ENCODE results near the gene ATXN7. TPM values are rescaled to one million over a fixed set of nuclear protein-coding genes. Genes with fewer than 3 reads are reported as not detected.

Gene ATXN7
- total RNA-seq, 4 donors from 2014 or later: 21.4 to 88.6 (median 36.1) TPM

DNA sequence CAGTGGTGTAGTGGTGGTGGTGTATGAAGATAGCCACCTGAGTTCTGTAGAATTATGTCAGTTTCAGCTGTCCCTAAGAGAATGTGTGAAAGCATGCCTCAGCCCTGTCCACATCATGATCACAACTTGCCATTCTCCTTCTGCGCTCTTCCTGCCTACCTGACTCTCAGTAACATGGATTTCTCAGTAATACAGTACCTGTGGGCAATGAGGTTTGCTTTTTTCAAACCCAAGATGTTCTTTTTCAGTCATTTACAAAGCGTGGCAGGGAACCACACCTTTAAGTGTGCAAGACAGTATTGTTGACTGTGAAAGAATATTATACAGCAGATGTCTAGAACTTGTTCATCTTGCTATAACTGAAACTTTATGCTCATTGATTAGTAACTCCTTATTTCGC is 120.7 kb downstream of the ATXN7 start:
- intact Hi-C loops (cut with DNase I; ENCODE audit: low total_unique reads): no loop called here
- 96 to 98% methylated on average over 3 of the region's 3 CpGs for WGBS, 2 donors
- H3K4me3 ChIP-seq (ENCODE audit: low read depth, poor library complexity, severe bottlenecking): no peak overlapping the region
- DNase-seq (ENCODE audit: low spot score in 2 of 2): no peak
- TF ChIP-seq POLR2A (IDR thresholded peaks at IDR 0.05): no peak
- TF ChIP-seq, protein P1, sequence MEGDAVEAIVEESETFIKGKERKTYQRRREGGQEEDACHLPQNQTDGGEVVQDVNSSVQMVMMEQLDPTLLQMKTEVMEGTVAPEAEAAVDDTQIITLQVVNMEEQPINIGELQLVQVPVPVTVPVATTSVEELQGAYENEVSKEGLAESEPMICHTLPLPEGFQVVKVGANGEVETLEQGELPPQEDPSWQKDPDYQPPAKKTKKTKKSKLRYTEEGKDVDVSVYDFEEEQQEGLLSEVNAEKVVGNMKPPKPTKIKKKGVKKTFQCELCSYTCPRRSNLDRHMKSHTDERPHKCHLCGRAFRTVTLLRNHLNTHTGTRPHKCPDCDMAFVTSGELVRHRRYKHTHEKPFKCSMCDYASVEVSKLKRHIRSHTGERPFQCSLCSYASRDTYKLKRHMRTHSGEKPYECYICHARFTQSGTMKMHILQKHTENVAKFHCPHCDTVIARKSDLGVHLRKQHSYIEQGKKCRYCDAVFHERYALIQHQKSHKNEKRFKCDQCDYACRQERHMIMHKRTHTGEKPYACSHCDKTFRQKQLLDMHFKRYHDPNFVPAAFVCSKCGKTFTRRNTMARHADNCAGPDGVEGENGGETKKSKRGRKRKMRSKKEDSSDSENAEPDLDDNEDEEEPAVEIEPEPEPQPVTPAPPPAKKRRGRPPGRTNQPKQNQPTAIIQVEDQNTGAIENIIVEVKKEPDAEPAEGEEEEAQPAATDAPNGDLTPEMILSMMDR (IDR thresholded peaks at IDR 0.05): no peak

DNA sequence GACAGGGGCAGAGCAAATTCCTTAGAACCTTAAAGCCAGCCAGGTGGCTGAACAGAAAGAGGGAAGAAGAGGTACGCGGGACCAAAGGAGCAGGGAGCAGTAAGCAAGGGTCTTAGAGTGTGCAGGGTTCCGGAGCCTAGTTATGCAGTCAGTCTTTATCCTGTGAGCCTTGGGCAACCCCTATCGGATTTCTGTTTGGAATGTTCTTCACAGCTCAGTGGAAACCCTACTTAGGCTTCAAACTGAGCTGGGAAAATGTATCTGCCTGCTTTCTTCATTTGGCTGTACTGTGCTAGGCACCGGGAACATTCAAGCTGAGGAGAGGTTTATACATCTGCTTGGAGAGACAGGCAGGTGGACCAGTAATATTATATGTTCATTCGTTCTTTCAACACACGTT is 122.5 kb downstream of the ATXN7 start:
- WGBS, 2 donors: 86 to 93% methylated on average over 7 of the region's 7 CpGs
- H3K4me3 ChIP-seq (ENCODE audit: low read depth, poor library complexity, severe bottlenecking): no peak overlapping the region
- no peak for TF ChIP-seq POLR2A (IDR thresholded peaks at IDR 0.05)
- TF ChIP-seq, protein P1 (IDR thresholded peaks at IDR 0.05): no peak
- intact Hi-C loops (cut with DNase I; ENCODE audit: low total_unique reads): no loop called here
- DNase-seq (ENCODE audit: low spot score in 2 of 2): no peak

DNA sequence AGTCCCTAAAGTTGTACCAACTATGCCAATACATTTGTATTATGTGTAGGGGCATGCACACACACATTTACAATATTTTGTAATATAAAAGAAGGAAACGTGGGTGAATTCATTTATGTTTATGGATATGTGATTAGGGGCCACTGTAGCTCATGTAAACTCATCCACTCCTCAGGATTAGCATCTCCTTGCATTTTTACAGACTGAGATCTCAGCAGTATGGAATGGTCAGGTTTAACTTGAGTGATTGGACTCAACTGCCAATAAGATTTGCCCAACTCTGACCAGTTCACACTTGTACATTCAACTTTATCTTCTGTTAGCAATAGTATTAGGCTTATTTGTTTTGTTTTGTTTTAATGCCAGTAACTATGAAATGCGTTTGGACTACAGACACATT is 123.2 kb downstream of the ATXN7 start:
- no peak for DNase-seq (ENCODE audit: low spot score in 2 of 2)
- intact Hi-C loops (cut with DNase I; ENCODE audit: low total_unique reads): no loop called here
- no peak overlapping the region for H3K4me3 ChIP-seq (ENCODE audit: low read depth, poor library complexity, severe bottlenecking)
- TF ChIP-seq POLR2A (IDR thresholded peaks at IDR 0.05): no peak
- TF ChIP-seq, protein P1 (IDR thresholded peaks at IDR 0.05): no peak
- WGBS, 2 donors: 75 to 77% methylated on average over 2 of the region's 2 CpGs

DNA sequence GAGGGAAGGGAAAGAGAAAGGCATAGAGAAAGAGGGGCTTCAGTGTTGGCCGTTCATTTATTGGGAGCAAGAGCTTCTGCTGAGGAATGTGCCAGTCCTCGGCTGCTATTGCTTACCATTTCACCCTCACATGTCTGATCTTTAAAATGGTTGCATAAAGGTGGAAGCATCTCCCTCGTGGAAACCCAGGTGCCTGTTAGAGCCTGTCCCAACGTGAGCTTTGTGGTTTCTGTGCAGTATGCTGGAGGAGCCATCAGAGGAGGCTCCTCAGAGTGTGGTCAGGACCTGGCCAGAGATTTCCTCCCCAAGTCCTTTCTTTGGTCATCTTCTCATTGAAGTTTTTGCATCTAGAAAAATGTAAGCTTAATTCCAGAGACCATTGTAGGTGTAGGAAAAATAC is 125.3 kb downstream of the ATXN7 start:
- intact Hi-C loops (cut with DNase I; ENCODE audit: low total_unique reads): no loop called here
- TF ChIP-seq POLR2A (IDR thresholded peaks at IDR 0.05): no peak
- TF ChIP-seq, protein P1 (IDR thresholded peaks at IDR 0.05): no peak
- H3K4me3 ChIP-seq (ENCODE audit: low read depth, poor library complexity, severe bottlenecking): no peak overlapping the region
- no peak for DNase-seq (ENCODE audit: low spot score in 2 of 2)
- WGBS, 2 donors: 63 to 72% methylated on average over 4 of the region's 4 CpGs

DNA sequence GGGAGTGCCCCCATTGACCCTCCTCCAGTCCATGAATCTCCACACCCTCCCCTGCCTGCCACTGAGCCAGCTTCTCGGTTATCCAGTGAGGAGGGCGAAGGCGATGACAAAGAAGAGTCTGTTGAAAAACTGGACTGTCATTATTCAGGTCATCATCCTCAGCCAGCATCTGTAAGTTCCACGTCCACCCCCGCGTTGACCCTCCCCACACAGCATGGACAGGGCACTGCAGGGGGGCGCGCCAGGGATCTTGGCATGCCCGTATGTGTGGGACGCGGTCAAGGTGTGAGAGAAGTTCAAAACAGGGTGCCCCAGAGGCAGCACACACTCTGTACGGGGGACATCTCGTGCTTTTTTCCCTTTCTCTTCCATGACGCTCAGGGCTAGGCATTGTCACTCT is 126.5 kb downstream of the ATXN7 start:
- WGBS, 2 donors: 93 to 96% methylated on average over 14 of the region's 14 CpGs
- intact Hi-C loops (cut with DNase I; ENCODE audit: low total_unique reads): loop anchor here (10.0 kb wide), 1 partner anchor 145 kb away; no protein-coding TSS in a partner anchor
- H3K4me3 ChIP-seq (ENCODE audit: low read depth, poor library complexity, severe bottlenecking): no peak overlapping the region
- no peak for TF ChIP-seq POLR2A (IDR thresholded peaks at IDR 0.05)
- TF ChIP-seq, protein P1 (IDR thresholded peaks at IDR 0.05): no peak
- no peak for DNase-seq (ENCODE audit: low spot score in 2 of 2)

DNA sequence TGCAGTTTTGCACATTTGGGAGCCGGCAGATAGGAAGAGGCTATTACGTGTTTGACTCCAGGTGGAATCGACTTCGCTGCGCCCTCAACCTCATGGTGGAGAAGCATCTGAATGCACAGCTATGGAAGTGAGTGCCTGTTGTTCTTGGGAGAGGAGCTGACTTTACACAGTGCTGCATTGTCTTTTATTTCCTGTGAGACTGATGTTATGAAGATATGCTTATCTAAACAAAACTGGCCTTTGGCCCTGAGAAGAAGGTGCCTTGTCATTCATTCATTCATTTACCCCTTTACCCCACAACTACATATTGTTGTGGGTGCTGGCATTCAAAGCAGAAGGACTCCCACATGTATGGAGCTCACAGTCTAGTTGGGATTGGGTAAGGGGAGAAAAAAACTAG is 127.1 kb downstream of the ATXN7 start:
- H3K4me3 ChIP-seq (ENCODE audit: low read depth, poor library complexity, severe bottlenecking): no peak overlapping the region
- no peak for DNase-seq (ENCODE audit: low spot score in 2 of 2)
- TF ChIP-seq POLR2A (IDR thresholded peaks at IDR 0.05): no peak
- intact Hi-C loops (cut with DNase I; ENCODE audit: low total_unique reads): loop anchor here (10.0 kb wide), 1 partner anchor 146 kb away; no protein-coding TSS in a partner anchor
- WGBS, 2 donors: 91 to 94% methylated on average over 5 of the region's 5 CpGs
